G401.6 (cell line): Measurements from ENCODE around the gene HOXC6.

Experiments
- FAIRE-seq: peaks from 2 replicates; lab custom pipeline; 2012; peaks lifted over from hg19 to GRCh38; lab: Jason Lieb, UNC

Gene HOXC6

GRCh38 chr12:54042970-54043853, 15.0 kb downstream of the HOXC6 start:
- no peak for FAIRE-seq

- FAIRE-seq = no peak
Measured at GRCh38 chr12:54044425-54045103, 16.3 kb downstream of the HOXC6 start.

- FAIRE-seq = peak; percentile 37
Measured at GRCh38 chr12:54045401-54045800, 17.2 kb downstream of the HOXC6 start.

- FAIRE-seq = no peak
Measured at GRCh38 chr12:54045868-54046521, 17.8 kb downstream of the HOXC6 start.

GRCh38 chr12:54046809-54047159, 18.5 kb downstream of the HOXC6 start:
- no peak for FAIRE-seq

GRCh38 chr12:54047160-54047963, 19.1 kb downstream of the HOXC6 start:
- FAIRE-seq = no peak

- no peak for FAIRE-seq
Measured at GRCh38 chr12:54047964-54048303, 19.7 kb downstream of the HOXC6 start.

- no peak for FAIRE-seq
Measured at GRCh38 chr12:54048406-54049093, 20.3 kb downstream of the HOXC6 start.

GRCh38 chr12:54049108-54049507, 20.9 kb downstream of the HOXC6 start:
- no peak for FAIRE-seq

- FAIRE-seq = no peak
Measured at GRCh38 chr12:54050482-54050810, 22.2 kb downstream of the HOXC6 start.

- FAIRE-seq = no peak
Measured at GRCh38 chr12:54051026-54051842, 23.0 kb downstream of the HOXC6 start.

GRCh38 chr12:54051874-54052437, 23.7 kb downstream of the HOXC6 start:
- peak; percentile 88 for FAIRE-seq

GRCh38 chr12:54052438-54053002, 24.3 kb downstream of the HOXC6 start:
- FAIRE-seq = no peak

GRCh38 chr12:54053003-54053750, 24.9 kb downstream of the HOXC6 start:
- FAIRE-seq = no peak

GRCh38 chr12:54053751-54054741, 25.8 kb downstream of the HOXC6 start, which contains the start of gene HOXC4:
Gene HOXC4, plus strand, starts transcription at chr12:54053835. Its CDS starts 88 bp downstream, at chr12:54053923.
- FAIRE-seq = peak; percentile 90

GRCh38 chr12:54054742-54055194, 26.5 kb downstream of the HOXC6 start:
- no peak for FAIRE-seq

GRCh38 chr12:54055552-54055951, 27.3 kb downstream of the HOXC6 start:
- FAIRE-seq = no peak

GRCh38 chr12:54056110-54056509, 27.9 kb downstream of the HOXC6 start:
- no peak for FAIRE-seq
